Loucy (cell line): ENCODE results near the gene FAM219A.

Source experiments
- H2AFZ ChIP-seq: fragments of 200-600 bp; sonication (generic); 2 replicates; pipeline ENCODE4 v1.6.0; 2016; ENCODE audit warnings: antibody characterized with exemption, mild to moderate bottlenecking, low read length, moderate library complexity
- H3F3A ChIP-seq: fragments of 200-600 bp; 2 replicates; pipeline ENCODE4 v1.6.0; 2016; ENCODE audit warnings: antibody characterized with exemption, low read depth, mild to moderate bottlenecking
- H3K27me3 ChIP-seq: fragments of 200-600 bp; sonication (generic); 2 replicates; pipeline ENCODE4 v1.6.1; 2014; ENCODE audit warnings: low read length, mild to moderate bottlenecking; ENCODE audit not compliant: insufficient read depth, poor library complexity, severe bottlenecking
- H3K36me3 ChIP-seq: fragments of 200-600 bp; sonication (generic); 2 replicates; pipeline ENCODE4 v1.6.1; 2016; ENCODE audit warnings: low read length; ENCODE audit not compliant: insufficient read depth
- H3K4me1 ChIP-seq: fragments of 200-600 bp; sonication (generic); 2 replicates; pipeline ENCODE4 v1.5.1; 2014; ENCODE audit warnings: low read length, mild to moderate bottlenecking; ENCODE audit not compliant: insufficient read depth, poor library complexity, severe bottlenecking
- H3K4me2 ChIP-seq: fragments of 200-600 bp; sonication (generic); 2 replicates; pipeline ENCODE4 v1.6.0; 2014; ENCODE audit warnings: antibody characterized with exemption, low read length, low read depth, mild to moderate bottlenecking; ENCODE audit not compliant: poor library complexity, severe bottlenecking
- H3K4me3 ChIP-seq: fragments of 200-600 bp; sonication (generic); 2 replicates; pipeline ENCODE4 v1.5.1; 2014; ENCODE audit warnings: low read length, mild to moderate bottlenecking, mixed read lengths; ENCODE audit not compliant: poor library complexity, severe bottlenecking
- H3K79me2 ChIP-seq: fragments of 200-600 bp; sonication (generic); 2 replicates; pipeline ENCODE4 v1.6.1; 2014; ENCODE audit warnings: low read length; ENCODE audit not compliant: insufficient read depth
- H3K9ac ChIP-seq: fragments of 200-600 bp; sonication (generic); 2 replicates; pipeline ENCODE4 v1.6.0; 2014; ENCODE audit warnings: mild to moderate bottlenecking, low read depth, low read length, moderate library complexity; ENCODE audit not compliant: poor library complexity, severe bottlenecking
- H3K9me2 ChIP-seq: fragments of 200-600 bp; sonication (generic); replicated peaks from 2 replicates; pipeline ENCODE4 v1.6.1; 2016; ENCODE audit warnings: low read depth, low read length, mixed read lengths
- H3K9me3 ChIP-seq: fragments of 200-600 bp; sonication (generic); 2 replicates; pipeline ENCODE4 v1.6.1; 2014; ENCODE audit warnings: mild to moderate bottlenecking, antibody characterized with exemption, low read length, low read depth; ENCODE audit not compliant: insufficient read depth
- H4K20me1 ChIP-seq: fragments of 200-600 bp; sonication (generic); 2 replicates; pipeline ENCODE4 v1.6.0; 2014; ENCODE audit warnings: antibody characterized with exemption, low read length, mild to moderate bottlenecking; ENCODE audit not compliant: insufficient read depth, poor library complexity, severe bottlenecking
- EZH2phosphoT487 ChIP-seq: fragments of 200-600 bp; IDR thresholded peaks from 2 replicates; pipeline ENCODE4 v1.6.1; 2018; ENCODE audit warnings: antibody characterized with exemption, mild to moderate bottlenecking, moderate library complexity, borderline replicate concordance
- TF ChIP-seq, protein P1 (sequence below): fragments of 200-600 bp; sonication (generic); conservative IDR thresholded peaks from 2 replicates; pipeline ENCODE4 v1.5.1; 2014; ENCODE audit warnings: mild to moderate bottlenecking, antibody characterized with exemption, low read length

Gene FAM219A

DNA sequence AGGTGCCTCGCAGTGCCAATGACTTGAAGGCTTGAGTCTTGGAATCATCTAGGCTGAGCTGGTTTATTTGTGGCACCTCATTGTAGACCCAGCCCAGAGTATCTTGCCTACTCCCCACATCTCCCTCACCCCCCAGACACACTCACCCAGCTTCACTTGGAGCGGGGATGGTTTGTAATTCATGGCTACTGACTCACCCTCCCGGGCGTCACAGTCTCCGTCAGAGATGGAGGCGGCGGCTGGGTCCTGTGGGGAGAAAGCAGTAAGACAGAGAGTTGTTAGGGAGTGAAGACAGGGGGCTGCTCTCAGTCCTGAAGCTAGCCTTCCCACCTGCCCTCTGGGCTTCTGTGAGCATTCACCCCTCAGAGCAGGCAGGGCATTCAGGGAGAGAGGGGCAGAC, 52.7 kb downstream of the FAM219A start:
- TF ChIP-seq EZH2phosphoT487: no peak
- TF ChIP-seq, protein P1, sequence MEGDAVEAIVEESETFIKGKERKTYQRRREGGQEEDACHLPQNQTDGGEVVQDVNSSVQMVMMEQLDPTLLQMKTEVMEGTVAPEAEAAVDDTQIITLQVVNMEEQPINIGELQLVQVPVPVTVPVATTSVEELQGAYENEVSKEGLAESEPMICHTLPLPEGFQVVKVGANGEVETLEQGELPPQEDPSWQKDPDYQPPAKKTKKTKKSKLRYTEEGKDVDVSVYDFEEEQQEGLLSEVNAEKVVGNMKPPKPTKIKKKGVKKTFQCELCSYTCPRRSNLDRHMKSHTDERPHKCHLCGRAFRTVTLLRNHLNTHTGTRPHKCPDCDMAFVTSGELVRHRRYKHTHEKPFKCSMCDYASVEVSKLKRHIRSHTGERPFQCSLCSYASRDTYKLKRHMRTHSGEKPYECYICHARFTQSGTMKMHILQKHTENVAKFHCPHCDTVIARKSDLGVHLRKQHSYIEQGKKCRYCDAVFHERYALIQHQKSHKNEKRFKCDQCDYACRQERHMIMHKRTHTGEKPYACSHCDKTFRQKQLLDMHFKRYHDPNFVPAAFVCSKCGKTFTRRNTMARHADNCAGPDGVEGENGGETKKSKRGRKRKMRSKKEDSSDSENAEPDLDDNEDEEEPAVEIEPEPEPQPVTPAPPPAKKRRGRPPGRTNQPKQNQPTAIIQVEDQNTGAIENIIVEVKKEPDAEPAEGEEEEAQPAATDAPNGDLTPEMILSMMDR: no peak
- Histone ChIP-seq H3K36me3 (no peaks in the 10 kb centered on the region), H3K79me2 (no peaks in the 10 kb centered on the region)

DNA sequence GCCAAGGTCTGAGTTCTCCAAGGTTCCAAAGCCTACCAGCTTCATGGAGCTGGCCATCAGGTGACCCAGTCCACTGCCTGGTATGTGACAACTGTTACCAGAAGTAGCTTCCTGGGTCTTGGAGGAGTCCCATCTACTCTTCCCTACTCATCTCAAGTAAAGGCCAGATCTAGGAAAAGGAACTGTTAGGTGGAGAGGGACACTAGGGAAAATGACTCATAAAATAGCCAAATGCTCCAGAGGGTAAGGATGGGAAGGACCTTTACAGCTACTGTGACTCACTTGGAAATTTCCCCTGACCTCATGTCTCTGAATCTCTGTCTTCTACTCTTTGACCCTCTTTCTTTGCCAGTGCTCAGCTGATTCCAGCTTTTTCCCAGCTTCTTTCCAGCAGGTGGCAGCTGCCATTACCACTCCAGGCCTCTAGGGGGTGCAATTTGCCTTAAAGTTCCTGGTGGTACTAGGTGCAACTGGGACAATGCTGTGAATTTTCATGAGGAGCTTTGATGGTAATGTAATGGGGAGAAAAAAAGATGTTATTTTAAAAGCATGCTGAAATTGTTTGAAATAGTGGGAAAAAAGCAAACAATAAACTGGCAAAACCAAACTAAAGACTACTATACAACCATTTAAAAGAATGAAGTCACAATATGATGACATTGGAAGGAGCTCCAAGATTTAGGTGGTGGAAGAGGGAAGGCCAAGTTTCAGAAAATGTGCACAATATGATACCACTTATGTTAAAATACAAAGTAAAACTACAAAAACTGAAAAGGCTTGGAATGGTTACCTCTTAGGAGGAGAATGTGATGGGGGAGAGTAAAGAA, 54.6 kb downstream of the FAM219A start:
- no peak overlapping the region for H3K4me3 ChIP-seq
- H3K9me2 ChIP-seq: no peaks in the 10 kb centered on the region

More for the DNA sequence above, 52.7 kb downstream of the FAM219A start:
- H4K20me1 ChIP-seq: no peaks in the 10 kb centered on the region
- H3K4me1 ChIP-seq: no peaks in the 10 kb centered on the region
- H3K27me3 ChIP-seq: no peaks in the 10 kb centered on the region
- H3K9me3 ChIP-seq: no peaks in the 10 kb centered on the region
- no peak overlapping the region for H3K4me3 ChIP-seq
- H2AFZ ChIP-seq: no peak overlapping the region
- H3K4me2 ChIP-seq: no peak overlapping the region
- H3K9ac ChIP-seq: no peak overlapping the region
- no peaks in the 10 kb centered on the region for H3K9me2 ChIP-seq
- no peaks in the 10 kb centered on the region for H3F3A ChIP-seq

DNA sequence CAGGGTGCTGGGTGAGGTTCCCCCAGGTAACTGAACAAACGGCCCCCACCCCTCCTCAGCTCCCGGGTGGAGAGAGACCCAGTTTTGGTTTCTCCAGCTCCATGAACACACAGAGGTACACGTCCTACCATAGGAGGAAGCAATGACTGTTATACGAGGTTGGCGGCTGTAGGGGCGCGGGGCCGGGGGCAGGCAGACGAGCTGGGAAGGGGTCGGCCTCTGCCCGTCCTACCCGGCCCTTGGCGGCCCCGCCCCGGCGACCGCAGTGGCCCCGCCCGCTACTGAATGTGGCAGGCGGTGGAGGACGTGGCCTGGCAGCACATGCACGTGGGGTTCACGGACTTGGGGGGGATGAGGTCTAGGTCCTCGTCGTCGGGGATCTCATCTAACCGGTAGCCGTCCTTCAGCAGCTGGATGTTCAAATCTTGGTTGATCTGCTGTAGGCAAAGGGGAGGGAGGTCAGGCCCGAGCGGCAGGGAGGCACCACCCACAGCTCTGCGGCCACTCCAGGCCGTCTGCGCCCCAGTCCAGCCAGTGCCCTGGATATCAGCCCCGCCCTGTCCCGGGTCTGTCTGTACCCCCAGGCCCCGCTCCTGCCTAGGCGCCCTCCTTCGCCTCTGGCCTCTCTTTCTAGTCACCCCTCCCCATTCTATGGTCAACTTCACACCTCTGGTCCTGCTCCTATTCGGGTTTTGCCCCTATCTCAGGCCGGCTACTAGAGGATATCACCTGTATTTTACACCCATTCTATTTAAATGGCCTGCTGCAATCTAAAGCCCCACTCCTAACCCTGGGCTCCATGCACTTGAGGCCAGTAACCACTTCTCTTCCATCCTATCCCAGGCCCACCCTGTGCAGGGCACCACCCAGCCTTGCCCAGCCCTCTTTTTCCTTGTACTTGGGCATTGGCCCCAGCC, 57.4 kb downstream of the FAM219A start:
- Histone ChIP-seq H3K4me2 (no peak overlapping the region), H3K4me3 (no peak overlapping the region), H2AFZ (no peak overlapping the region), H3K9ac (no peak overlapping the region), H3K4me1 (no peaks in the 10 kb centered on the region), H3K36me3 (no peaks in the 10 kb centered on the region), H3F3A (no peaks in the 10 kb centered on the region), H3K9me2 (no peaks in the 10 kb centered on the region), H3K27me3 (no peaks in the 10 kb centered on the region), H3K79me2 (no peaks in the 10 kb centered on the region), H4K20me1 (no peaks in the 10 kb centered on the region), H3K9me3 (no peaks in the 10 kb centered on the region)
- TF ChIP-seq, protein P1: no peak
- no peak for TF ChIP-seq EZH2phosphoT487

More for the DNA sequence above, 54.6 kb downstream of the FAM219A start:
- Histone ChIP-seq H3K79me2 (no peaks in the 10 kb centered on the region), H3K4me1 (no peaks in the 10 kb centered on the region), H3K9me3 (no peaks in the 10 kb centered on the region), H3K27me3 (no peaks in the 10 kb centered on the region), H3K9ac (no peak overlapping the region), H2AFZ (no peak overlapping the region), H4K20me1 (no peaks in the 10 kb centered on the region), H3K4me2 (no peak overlapping the region), H3K36me3 (no peaks in the 10 kb centered on the region), H3F3A (no peaks in the 10 kb centered on the region)
- no peak for TF ChIP-seq EZH2phosphoT487
- TF ChIP-seq, protein P1: peak; percentile 100
